KOPT-K1 (cell line): ENCODE measurements around the gene CHST8.
"Not testable (repeated sequence)": the region's sequence is repeated elsewhere in the genome, so short reads cannot be mapped to it uniquely, and the experiment has no call there.

Experiments used
- H3K27ac ChIP-seq: fragments of 200-600 bp; sonication (generic); 2 replicates; pipeline ENCODE4 v1.5.1; 2016; ENCODE audit warnings: antibody characterized with exemption, mild to moderate bottlenecking, low read depth, low read length; ENCODE audit not compliant: poor library complexity, severe bottlenecking
- H3K36me3 ChIP-seq: fragments of 200-600 bp; sonication (generic); 2 replicates; pipeline ENCODE4 v1.5.1; 2017; ENCODE audit warnings: antibody characterized with exemption, mild to moderate bottlenecking, low read length, moderate library complexity; ENCODE audit not compliant: insufficient read depth
- H3K9me3 ChIP-seq: fragments of 200-600 bp; sonication (generic); 2 replicates; pipeline ENCODE4 v1.5.1; 2017; ENCODE audit warnings: antibody characterized with exemption, low read length, mild to moderate bottlenecking; ENCODE audit not compliant: insufficient read depth, poor library complexity, severe bottlenecking

CHST8 gene

GRCh38 chr19:33647146-33647545 is 25.4 kb downstream of the CHST8 start:
- Histone ChIP-seq H3K27ac (no peak overlapping the region), H3K9me3 (no peaks in the 10 kb centered on the region), H3K36me3 (no peaks in the 10 kb centered on the region)

- no peak overlapping the region for H3K27ac ChIP-seq
- no peaks in the 10 kb centered on the region for H3K9me3 ChIP-seq
- H3K36me3 ChIP-seq, result no peaks in the 10 kb centered on the region
Observed at GRCh38 chr19:33649627-33650305, 28.0 kb downstream of the CHST8 start.

GRCh38 chr19:33653684-33654083 is 31.9 kb downstream of the CHST8 start:
- Histone ChIP-seq H3K9me3 (no peaks in the 10 kb centered on the region), H3K36me3 (no peaks in the 10 kb centered on the region), H3K27ac (no peak overlapping the region)

- Histone ChIP-seq H3K36me3 (no peaks in the 10 kb centered on the region), H3K27ac (no peak overlapping the region)
Observed at GRCh38 chr19:33654840-33655508, 33.2 kb downstream of the CHST8 start.

GRCh38 chr19:33659835-33660234 is 38.1 kb downstream of the CHST8 start:
- H3K9me3 ChIP-seq, result no peaks in the 10 kb centered on the region
- H3K36me3 ChIP-seq, result no peaks in the 10 kb centered on the region
- no peak overlapping the region for H3K27ac ChIP-seq

More at GRCh38 chr19:33654840-33655508, 33.2 kb downstream of the CHST8 start:
- no peaks in the 10 kb centered on the region for H3K9me3 ChIP-seq

GRCh38 chr19:33660410-33661124 is 38.8 kb downstream of the CHST8 start:
- Histone ChIP-seq H3K9me3 (no peaks in the 10 kb centered on the region), H3K36me3 (no peaks in the 10 kb centered on the region), H3K27ac (no peak overlapping the region)

GRCh38 chr19:33661336-33661735 is 39.6 kb downstream of the CHST8 start:
- Histone ChIP-seq H3K27ac (no peak overlapping the region), H3K9me3 (no peaks in the 10 kb centered on the region), H3K36me3 (no peaks in the 10 kb centered on the region)

GRCh38 chr19:33662391-33663092 is 40.8 kb downstream of the CHST8 start:
- no peaks in the 10 kb centered on the region for H3K36me3 ChIP-seq
- H3K27ac ChIP-seq, result no peak overlapping the region
- H3K9me3 ChIP-seq, result no peaks in the 10 kb centered on the region

GRCh38 chr19:33663316-33663715 is 41.6 kb downstream of the CHST8 start:
- H3K36me3 ChIP-seq, H3K9me3 ChIP-seq, H3K27ac ChIP-seq: not testable (repeated sequence)

- Histone ChIP-seq H3K27ac (no peak overlapping the region), H3K9me3 (no peaks in the 10 kb centered on the region), H3K36me3 (no peaks in the 10 kb centered on the region)
Observed at GRCh38 chr19:33664744-33665143, 43.0 kb downstream of the CHST8 start.

- Histone ChIP-seq H3K9me3 (no peaks in the 10 kb centered on the region), H3K36me3 (no peaks in the 10 kb centered on the region), H3K27ac (no peak overlapping the region)
Observed at GRCh38 chr19:33665776-33666595, 44.2 kb downstream of the CHST8 start.

- Histone ChIP-seq H3K9me3 (no peaks in the 10 kb centered on the region), H3K27ac (no peak overlapping the region), H3K36me3 (no peaks in the 10 kb centered on the region)
Observed at GRCh38 chr19:33667141-33667650, 45.4 kb downstream of the CHST8 start.

- no peaks in the 10 kb centered on the region for H3K9me3 ChIP-seq
- H3K36me3 ChIP-seq, result no peaks in the 10 kb centered on the region
- no peak overlapping the region for H3K27ac ChIP-seq
Observed at GRCh38 chr19:33667881-33668280, 46.1 kb downstream of the CHST8 start.

GRCh38 chr19:33668968-33669367 is 47.2 kb downstream of the CHST8 start:
- Histone ChIP-seq H3K27ac (no peak overlapping the region), H3K36me3 (no peaks in the 10 kb centered on the region), H3K9me3 (no peaks in the 10 kb centered on the region)
